ENCODE measurements around the gene LRRIQ3. TPM values are rescaled to one million over a fixed set of nuclear protein-coding genes. Genes with fewer than 3 reads are reported as not detected.

Gene LRRIQ3
- total and polyA plus RNA-seq, 9 of the 15 experiments (the other 6 are each of a cell fraction or from before 2014, with no cell fraction given) = 0.27 to 2.8 (median 1.7) TPM

DNA sequence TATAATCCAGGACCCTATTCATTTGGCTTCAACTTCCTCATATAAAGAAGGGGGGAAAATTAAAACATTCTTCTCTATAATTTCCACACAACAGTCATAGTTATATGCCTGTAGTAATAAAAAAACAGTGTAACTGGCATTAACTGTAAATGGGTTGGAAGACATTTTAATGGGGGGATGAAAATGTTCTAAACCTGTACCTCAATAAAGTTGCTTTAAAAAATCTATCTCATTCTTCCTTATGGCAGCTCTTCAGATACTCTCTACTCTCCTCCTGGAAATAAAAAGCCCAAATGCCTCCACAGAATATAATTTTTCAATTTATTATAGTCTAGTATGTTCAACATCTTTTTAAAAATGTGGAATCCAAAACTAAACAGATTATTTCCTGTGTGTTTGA lies 2.6 kb downstream of the LRRIQ3 start:
- TF ChIP-seq TEAD1 (CRISPR knock-in tag; IDR thresholded peaks at IDR 0.05) (no peak), ZBTB40 (IDR thresholded peaks at IDR 0.05) (peak; percentile 52; the same call in 1 of the 2 replicates), ZBTB40 (CRISPR knock-in tag; IDR thresholded peaks at IDR 0.05) (no peak)
- H2AFZ ChIP-seq (ENCODE audit: low read depth, low read length) = 0 out of 2 replicates have a peak overlapping the region, but pooled peaks have one; percentile 34
- no peak overlapping the region for H3K9ac ChIP-seq (ENCODE audit: insufficient read depth in 1 of 2, low read depth in 2 of 2, low read length in 2 of 2)
- H3K4me1 ChIP-seq (replicated peaks in 1 of 2; ENCODE audit: control insufficient read depth in 2 of 2, insufficient read depth in 2 of 2, low read length in 2 of 2) = no peaks in the 10 kb centered on the region
- ATAC-seq (no peak), DNase-seq (ENCODE audit: extremely low read depth in 1 of 4, low spot score in 3 of 4) (no peak), FAIRE-seq (no peak)
- no peaks in the 10 kb centered on the region for H4K20me1 ChIP-seq (replicated peaks; ENCODE audit: control insufficient read depth, insufficient read depth, low read length)
- in situ Hi-C loops (cut with MboI) = no loop called here
- no TSS peak for BruUV-seq (replicated peaks)
- intact Hi-C loops (cut with micrococcal nuclease) = loop anchor here (5.0 kb wide), 1 partner anchor 537 kb away; the partner anchor contains the start of genes CRYZ and TYW3
- no peaks in the 10 kb centered on the region for H3K9me3 ChIP-seq (replicated peaks; ENCODE audit: control insufficient read depth, insufficient read depth, low read depth, low read length)
- no peaks in the 10 kb centered on the region for H3K27me3 ChIP-seq (ENCODE audit: control insufficient read depth in 2 of 2, insufficient read depth in 2 of 2, low read length in 2 of 2)
- POLR2A ChIA-PET = no interaction called here
- no peak overlapping the region for H3K4me2 ChIP-seq (ENCODE audit: insufficient read depth, low read length)
- CTCF ChIA-PET (ENCODE audit: low intra/inter-chr PET ratio) = no interaction called here
- H3K79me2 ChIP-seq (ENCODE audit: control insufficient read depth, insufficient read depth, low read length) = peaks cover 9% of the 10 kb centered on the region
- H3K4me3 ChIP-seq = no peak overlapping the region
- H3K27ac ChIP-seq (ENCODE audit: extremely low read depth, low read depth, low read length) = no peak overlapping the region
- H3K9me1 ChIP-seq (ENCODE audit: control insufficient read depth, insufficient read depth, low read length) = no peaks in the 10 kb centered on the region
- H3K36me3 ChIP-seq (ENCODE audit: control insufficient read depth, insufficient read depth, low read length) = no peaks in the 10 kb centered on the region
